ENCODE data around the gene ADAMTSL2.

Gene ADAMTSL2

DNA sequence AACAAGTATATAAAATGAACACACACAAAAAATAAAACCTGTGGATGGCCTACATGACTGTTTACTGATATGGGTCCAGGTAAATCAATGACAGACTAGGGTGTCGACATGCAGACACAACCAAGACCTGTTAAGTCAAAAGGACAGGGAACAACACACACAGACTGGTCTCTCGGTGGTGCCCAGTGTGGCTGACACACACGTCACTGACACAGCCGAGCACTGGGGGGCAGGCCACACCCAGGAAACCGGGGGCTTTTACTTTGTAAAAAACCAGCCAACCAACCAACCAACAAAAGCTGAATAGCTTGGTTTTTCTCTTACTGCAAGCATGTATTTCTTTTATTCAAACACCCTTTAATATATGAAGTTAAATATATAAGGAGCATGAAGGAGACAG lies 69.7 kb downstream of the ADAMTSL2 start:
- H3K4me3 ChIP-seq (ENCODE audit: low read length), result no peak overlapping the region
- no peak for TF ChIP-seq ZNF274 (IDR thresholded peaks at IDR 0.05; ENCODE audit: low read depth, low read length)

DNA sequence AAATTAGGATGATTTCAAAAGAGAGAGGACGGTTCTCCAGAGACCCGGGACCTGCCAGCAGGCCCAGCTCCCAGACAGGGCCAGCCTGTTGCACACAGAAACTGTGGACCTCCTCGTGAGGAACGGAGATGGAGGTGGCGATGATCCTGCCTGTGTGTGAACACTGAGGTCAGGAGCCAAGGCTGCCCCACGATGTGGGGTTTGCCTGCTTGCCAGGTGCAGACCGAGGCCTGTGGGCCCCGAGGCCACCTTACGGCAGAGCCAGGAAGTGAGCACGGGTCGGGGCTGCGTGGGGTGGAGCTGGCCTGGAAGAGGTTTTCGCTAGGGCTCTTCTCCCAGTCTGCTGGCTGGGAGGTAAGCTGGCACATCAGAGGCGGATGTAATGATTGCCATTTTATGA lies 70.4 kb downstream of the ADAMTSL2 start:
- no peak overlapping the region for H3K4me3 ChIP-seq (ENCODE audit: low read length)
- TF ChIP-seq ZNF274 (IDR thresholded peaks at IDR 0.05; ENCODE audit: low read depth, low read length), result no peak

DNA sequence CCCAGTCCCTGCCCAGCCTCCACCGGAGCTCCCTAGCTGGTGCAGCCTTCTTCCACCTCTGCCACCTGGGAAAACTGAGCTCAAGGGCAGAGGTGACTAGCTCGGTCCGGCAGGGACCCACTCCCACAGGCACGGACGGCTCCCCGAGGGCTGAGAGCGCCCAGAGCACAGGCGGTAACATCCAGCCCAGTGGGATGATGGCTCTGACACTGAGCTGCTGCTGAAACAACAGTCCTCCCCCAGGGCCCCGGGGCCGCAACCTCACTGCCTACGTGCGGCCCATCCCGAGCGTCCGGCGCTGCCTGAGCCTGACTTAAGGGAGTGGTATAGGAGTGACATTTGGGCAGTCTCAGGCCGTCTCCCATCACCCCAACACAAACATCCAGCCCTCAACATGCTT lies 70.9 kb downstream of the ADAMTSL2 start:
- no peak overlapping the region for H3K4me3 ChIP-seq (ENCODE audit: low read length)
- TF ChIP-seq ZNF274 (IDR thresholded peaks at IDR 0.05; ENCODE audit: low read depth, low read length), result no peak

DNA sequence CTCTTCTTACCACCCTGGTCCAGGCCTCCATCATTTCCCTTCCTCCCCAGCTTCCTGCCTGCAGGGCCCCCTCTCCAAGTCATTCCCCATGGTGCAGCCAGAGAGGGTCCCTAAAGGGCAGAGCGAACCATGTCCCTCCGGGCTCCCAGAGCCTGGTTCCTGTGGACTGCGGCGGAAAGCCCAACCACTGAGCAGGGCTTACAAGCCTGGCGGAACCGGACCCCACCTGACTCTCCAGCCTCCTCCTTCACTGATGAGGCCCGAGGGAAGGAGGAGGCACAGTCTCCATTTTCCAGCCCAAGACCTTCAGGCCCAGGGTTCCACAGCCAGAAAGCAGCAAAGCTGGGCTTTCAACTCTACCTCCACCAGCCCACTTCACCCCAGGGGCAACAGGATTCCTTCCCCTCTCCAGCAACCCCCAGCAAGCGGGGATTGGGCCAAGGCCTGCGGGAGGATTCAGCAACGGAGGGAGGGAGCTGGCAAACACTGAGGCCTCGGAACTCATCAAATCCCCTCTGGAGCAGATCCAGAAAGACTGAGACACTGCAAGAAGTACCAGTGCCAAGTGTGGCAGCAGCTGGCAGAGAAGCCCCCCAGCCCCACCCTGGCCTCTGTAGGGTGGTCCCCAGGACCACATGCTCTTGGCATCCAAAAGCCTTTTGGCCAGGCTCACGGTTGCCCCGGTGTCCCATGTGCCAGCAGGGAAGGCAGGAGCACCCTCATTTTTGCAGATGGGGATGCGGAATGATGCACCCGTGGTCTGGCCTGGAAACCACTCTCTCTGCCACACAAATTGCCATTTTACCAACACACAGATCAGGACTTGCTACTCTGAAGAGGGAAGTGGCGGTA lies 71.6 kb downstream of the ADAMTSL2 start:
- H3K4me3 ChIP-seq (ENCODE audit: low read length), result no peak overlapping the region
- no peak for TF ChIP-seq ZNF274 (IDR thresholded peaks at IDR 0.05; ENCODE audit: low read depth, low read length)

DNA sequence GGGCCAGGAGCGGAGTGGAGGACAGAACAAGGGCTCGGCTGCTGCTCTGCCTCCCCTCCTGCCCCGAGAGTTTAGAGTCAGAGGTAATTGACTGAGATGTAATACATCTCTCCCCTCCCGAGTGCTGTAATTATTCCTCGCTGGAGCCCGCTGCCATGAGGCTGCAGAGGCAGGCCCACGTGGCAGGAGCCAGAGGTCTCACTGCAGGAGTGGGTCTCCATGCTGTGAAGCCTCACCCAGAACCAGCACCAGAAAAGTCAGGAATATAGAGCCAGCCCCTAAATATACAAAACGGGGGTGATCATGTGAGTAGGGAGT lies 72.2 kb downstream of the ADAMTSL2 start:
- no peak overlapping the region for H3K4me3 ChIP-seq (ENCODE audit: low read length)
- no peak for TF ChIP-seq ZNF274 (IDR thresholded peaks at IDR 0.05; ENCODE audit: low read depth, low read length)

DNA sequence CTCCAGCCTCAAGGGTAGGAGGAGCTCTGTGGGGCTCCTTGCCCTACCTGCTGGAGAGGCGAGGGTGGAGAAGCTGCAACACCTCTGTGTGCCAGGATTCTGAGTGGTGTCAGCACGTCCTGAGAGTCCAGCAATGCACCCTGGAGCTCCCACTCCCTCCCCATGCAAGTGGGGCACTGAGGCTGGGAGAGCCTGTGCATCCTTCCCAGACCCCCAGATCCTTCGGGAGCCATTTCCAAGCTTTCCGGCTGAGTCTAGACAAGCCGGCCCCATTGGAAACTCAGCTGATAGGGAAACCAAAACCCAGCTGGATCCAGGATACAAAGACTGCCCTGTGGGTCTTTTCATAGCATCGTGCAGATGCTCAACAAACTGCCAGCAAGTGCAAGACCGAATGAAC lies 72.9 kb downstream of the ADAMTSL2 start:
- TF ChIP-seq ZNF274 (IDR thresholded peaks at IDR 0.05; ENCODE audit: low read depth, low read length), result no peak
- H3K4me3 ChIP-seq (ENCODE audit: low read length), result no peak overlapping the region

DNA sequence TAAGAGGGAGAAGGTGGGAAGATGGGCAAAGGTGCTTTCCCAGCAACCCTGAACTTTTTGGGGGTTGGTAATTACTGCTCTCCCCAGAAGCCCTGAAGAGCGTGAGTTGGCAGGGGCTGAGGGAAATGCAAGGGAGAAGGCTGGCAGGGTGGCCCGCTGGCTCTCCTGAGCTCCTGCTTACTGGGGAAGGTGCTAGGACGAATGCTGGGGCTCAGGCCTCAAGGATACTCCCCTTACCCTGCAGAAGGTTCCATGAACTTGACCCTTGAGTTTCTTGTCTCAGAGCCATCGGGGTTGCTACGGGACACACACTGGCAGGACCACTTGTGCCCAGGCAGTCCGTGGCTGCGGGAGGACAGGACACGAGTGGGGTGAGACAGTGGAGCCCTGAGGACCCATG lies 73.5 kb downstream of the ADAMTSL2 start:
- no peak for TF ChIP-seq ZNF274 (IDR thresholded peaks at IDR 0.05; ENCODE audit: low read depth, low read length)

DNA sequence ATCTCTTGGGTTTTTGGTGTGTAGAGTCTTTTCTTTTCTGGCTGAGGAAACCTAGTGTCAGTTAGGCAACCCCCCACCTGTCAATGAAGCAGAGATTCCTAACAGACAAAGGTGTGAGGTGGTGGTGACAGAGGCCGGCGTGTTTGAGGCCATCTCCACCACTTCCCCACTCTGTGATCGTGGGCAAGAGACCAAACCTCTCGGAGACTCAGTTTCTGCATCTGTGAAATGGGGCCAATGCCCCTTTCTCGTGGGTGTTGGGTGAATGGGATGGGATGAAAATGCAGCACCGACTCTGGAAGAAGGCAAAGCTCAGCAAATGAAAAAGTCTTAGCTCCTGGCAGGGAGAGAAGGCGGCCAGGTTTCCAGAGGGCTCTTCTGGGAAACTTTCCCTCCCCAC lies 73.9 kb downstream of the ADAMTSL2 start:
- no peak overlapping the region for H3K4me3 ChIP-seq (ENCODE audit: low read length)
- TF ChIP-seq ZNF274 (IDR thresholded peaks at IDR 0.05; ENCODE audit: low read depth, low read length), result no peak

More for the DNA sequence above, 73.5 kb downstream of the ADAMTSL2 start:
- no peak overlapping the region for H3K4me3 ChIP-seq (ENCODE audit: low read length)

DNA sequence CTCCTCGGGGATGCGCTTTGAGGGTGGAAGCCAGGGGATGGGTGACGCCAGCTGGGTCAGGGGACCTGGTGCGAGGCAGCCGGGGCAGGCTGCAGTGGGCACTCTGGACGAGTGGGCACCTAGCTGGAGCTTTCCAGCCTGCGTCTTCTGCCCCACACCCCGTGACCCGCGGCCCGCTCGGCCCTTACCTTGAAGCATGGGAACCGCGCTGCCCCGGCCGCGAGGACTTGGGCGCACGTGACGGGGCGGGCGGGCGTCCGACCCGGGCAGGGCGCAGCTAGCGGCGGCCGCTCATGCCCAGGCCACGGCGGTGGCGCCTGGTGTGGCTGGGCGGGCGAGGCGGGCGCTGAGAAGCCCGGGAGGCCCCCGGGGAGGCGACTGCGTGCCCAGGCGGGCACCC lies 74.4 kb downstream of the ADAMTSL2 start:
- H3K4me3 ChIP-seq (ENCODE audit: low read length), result no peak overlapping the region
- TF ChIP-seq ZNF274 (IDR thresholded peaks at IDR 0.05; ENCODE audit: low read depth, low read length), result no peak

DNA sequence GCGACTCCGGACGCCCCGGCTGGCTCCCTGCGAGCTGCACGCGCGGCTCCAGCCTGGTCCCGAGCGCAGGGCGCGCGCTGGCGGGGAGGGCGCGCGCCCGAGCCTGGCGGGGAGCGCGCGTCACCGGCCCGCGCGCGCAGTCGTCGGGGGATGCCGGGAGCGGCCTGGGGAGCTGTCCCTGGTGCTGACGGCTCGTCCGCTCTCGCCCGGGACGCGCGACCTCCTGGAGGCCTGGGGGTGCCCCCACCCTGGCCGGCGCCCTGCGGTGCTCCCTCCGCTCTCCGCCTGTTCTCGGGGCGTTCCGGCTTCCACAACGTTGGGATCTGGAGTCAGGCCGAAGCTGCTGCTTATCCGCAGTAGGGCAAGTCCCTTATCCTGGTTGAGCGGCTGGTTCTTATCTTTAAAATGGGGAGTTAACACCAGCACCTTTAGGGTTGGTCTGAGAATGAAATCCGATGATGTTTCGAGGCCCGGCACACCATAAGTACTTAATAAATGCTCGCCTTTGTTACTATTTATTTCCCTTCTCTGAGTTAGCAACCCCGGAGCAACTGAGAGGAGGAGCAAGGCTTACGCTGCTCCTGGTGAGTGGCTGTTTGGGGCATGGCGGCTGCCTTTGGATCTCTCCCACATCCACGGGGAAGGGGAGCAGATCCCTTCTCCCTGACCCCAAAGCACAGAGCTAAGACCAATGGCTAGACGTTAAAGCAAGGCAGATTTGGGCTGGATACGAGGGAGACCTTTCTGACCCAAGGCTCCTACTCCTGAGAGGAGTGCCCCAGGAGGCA lies 75.0 kb downstream of the ADAMTSL2 start, which contains the start of gene FAM163B:
TSS of gene FAM163B (minus strand) at position 79 of the 788 bp plus-strand sequence. CDS start 29,166 bp downstream, outside the sequence.
- no peak for TF ChIP-seq ZNF274 (IDR thresholded peaks at IDR 0.05; ENCODE audit: low read depth, low read length)
- no peak within 1 kb of the TSS for H3K4me3 ChIP-seq (ENCODE audit: low read length)

DNA sequence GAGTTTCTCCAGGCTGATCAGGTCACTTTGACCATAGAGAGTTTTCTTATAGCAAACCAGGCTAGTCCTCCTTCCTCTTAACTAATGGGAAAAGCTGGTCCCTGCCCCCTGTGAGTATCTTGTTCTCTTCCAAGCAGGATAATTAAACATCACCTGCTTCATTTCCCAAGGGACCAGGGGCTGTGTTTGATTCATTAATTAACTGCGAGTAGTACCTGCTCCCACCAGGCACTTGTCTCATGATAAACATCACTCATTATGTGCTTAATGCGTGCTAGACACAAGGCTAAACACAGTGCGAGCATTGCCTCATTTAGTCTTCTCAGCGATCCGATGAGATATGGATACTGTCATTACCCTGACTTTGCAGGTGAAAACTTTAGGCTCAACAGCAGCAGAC lies 76.3 kb downstream of the ADAMTSL2 start:
- no peak for TF ChIP-seq ZNF274 (IDR thresholded peaks at IDR 0.05; ENCODE audit: low read depth, low read length)
- no peak overlapping the region for H3K4me3 ChIP-seq (ENCODE audit: low read length)

DNA sequence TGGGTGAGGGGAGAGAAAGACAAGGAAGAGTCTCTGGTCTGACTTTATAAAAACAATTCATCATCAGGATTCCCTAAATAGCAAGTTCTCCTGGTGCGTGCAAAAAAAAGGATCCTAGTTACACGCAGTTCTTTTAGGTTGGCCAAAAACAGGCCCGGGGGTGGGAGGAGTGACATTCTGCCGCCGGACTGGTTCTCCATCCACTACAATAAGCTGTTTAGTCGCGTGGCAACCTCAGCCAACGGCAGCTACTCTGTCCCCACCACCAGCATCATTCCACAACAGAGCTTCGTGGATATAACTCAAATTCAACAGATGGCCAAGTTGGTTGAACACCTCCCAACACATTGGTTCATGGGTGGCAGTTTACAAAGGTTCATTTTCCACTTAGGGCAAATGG lies 77.5 kb downstream of the ADAMTSL2 start:
- no peak overlapping the region for H3K4me3 ChIP-seq (ENCODE audit: low read length)
- TF ChIP-seq ZNF274 (IDR thresholded peaks at IDR 0.05; ENCODE audit: low read depth, low read length), result no peak

DNA sequence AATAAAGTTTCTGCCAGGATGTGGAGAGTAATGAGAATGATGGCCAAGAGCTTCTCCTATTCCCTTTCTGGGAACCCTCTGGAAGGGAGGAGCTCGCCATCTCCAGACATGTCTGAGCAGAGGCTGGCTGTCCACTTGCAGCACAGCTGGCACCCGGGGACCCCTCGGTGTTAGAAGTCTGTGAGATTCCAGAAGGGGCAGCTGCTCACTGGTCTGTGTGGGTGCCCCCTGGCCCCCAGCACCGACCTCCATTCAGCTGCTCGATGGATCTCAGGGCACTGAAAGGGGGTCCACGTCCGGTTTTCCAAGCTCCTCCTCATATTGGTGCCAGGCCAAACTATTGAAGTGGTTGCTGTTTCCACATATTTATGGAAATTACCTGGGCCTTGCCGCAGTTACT lies 78.3 kb downstream of the ADAMTSL2 start:
- TF ChIP-seq ZNF274 (IDR thresholded peaks at IDR 0.05; ENCODE audit: low read depth, low read length), result no peak
- no peak overlapping the region for H3K4me3 ChIP-seq (ENCODE audit: low read length)

DNA sequence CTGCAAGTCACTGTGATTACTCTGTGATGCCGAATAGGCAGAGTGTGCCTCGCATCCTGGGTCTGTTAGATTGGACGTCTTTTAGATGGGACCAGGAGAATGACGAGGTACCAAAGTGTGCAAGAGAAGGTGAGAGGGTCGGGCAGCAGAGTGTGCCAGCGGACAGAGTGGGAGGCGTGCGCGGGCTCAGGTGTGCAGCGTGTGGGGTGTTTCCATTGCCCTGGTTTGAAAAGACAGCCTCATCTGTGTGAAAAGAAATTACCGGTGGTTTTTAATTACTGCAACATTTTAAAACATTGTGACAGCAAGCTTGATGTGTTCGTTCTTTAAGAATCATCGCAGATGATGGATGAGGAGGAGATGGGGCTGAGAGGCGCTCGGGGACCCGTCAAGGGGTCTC lies 78.9 kb downstream of the ADAMTSL2 start:
- H3K4me3 ChIP-seq (ENCODE audit: low read length), result no peak overlapping the region
- no peak for TF ChIP-seq ZNF274 (IDR thresholded peaks at IDR 0.05; ENCODE audit: low read depth, low read length)

DNA sequence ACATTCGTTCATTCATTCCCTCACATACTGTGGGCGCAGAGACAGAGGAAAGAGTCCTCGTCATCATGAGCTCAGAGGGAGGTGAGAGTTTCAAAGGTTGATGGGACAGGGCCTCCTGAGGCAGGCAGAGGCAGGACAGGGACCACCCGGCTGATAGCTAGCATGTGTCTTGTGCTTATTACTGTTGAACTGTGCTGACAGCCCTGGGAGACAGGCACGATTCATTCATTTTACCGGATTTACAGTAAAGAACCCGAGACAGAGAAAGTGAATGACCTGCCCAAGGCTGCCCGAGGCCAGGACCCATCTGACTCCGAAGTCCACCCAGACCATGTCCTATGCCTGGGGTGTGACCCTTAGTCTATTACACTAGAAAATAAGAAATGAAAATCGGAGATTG lies 79.6 kb downstream of the ADAMTSL2 start:
- H3K4me3 ChIP-seq (ENCODE audit: low read length), result no peak overlapping the region
- no peak for TF ChIP-seq ZNF274 (IDR thresholded peaks at IDR 0.05; ENCODE audit: low read depth, low read length)
